Stimulated activated CD4-positive, alpha-beta T cell treated with anti-CD3 and anti-CD28 coated beads, TNF-alpha, amount 100 ng/mL, for 4 hours (primary cell): Measurements from ENCODE around the gene MORN5.

ENCODE experiments used
- DNase-seq, 3 experiments: peaks; one replicate each; pipeline ENCODE4 v3.0.0-alpha.2; 2020; ENCODE audit warnings: low read depth in 3 of 3

MORN5 gene

GRCh38 chr9:122214507-122214906 lies 54.8 kb downstream of the MORN5 start:
- no peak for DNase-seq

GRCh38 chr9:122215663-122216062 lies 56.0 kb downstream of the MORN5 start:
- DNase-seq = no peak

- no peak for DNase-seq
Measured at GRCh38 chr9:122216138-122216797, 56.6 kb downstream of the MORN5 start.

GRCh38 chr9:122216798-122217418 lies 57.2 kb downstream of the MORN5 start:
- DNase-seq = no peak

- no peak for DNase-seq
Measured at GRCh38 chr9:122217640-122218039, 57.9 kb downstream of the MORN5 start.

- DNase-seq = no peak
Measured at GRCh38 chr9:122218071-122218934, 58.6 kb downstream of the MORN5 start.

GRCh38 chr9:122218935-122219855 lies 59.5 kb downstream of the MORN5 start:
- DNase-seq = no peak

GRCh38 chr9:122219856-122220672 lies 60.4 kb downstream of the MORN5 start:
- no peak for DNase-seq

GRCh38 chr9:122220673-122221182 lies 61.0 kb downstream of the MORN5 start:
- DNase-seq = no peak

GRCh38 chr9:122221183-122221811 lies 61.6 kb downstream of the MORN5 start:
- DNase-seq = no peak

- no peak for DNase-seq
Measured at GRCh38 chr9:122222791-122223190, 63.1 kb downstream of the MORN5 start.

- no peak for DNase-seq
Measured at GRCh38 chr9:122223435-122223834, 63.7 kb downstream of the MORN5 start.

- no peak for DNase-seq
Measured at GRCh38 chr9:122225312-122226141, 65.8 kb downstream of the MORN5 start.

GRCh38 chr9:122226142-122226757 lies 66.5 kb downstream of the MORN5 start:
- no peak for DNase-seq

- no peak for DNase-seq
Measured at GRCh38 chr9:122226758-122227574, 67.3 kb downstream of the MORN5 start.

GRCh38 chr9:122227575-122227900 lies 67.8 kb downstream of the MORN5 start:
- no peak for DNase-seq

- DNase-seq = no peak
Measured at GRCh38 chr9:122228191-122228567, 68.5 kb downstream of the MORN5 start.
